ENCODE results near the gene RABGAP1L. TPM values are rescaled to one million over a fixed set of nuclear protein-coding genes. Genes with fewer than 3 reads are reported as not detected.

RABGAP1L gene
- total RNA-seq, 1 donor from 2014 or later, result 48.8 TPM

- intact Hi-C loops (cut with micrococcal nuclease), result no loop called here
These were observed 741.0 kb downstream of the RABGAP1L start for GRCh38 chr1:174900317-174900716.

- intact Hi-C loops (cut with micrococcal nuclease), result no loop called here
These were observed 743.3 kb downstream of the RABGAP1L start for GRCh38 chr1:174902531-174903099.

DNA sequence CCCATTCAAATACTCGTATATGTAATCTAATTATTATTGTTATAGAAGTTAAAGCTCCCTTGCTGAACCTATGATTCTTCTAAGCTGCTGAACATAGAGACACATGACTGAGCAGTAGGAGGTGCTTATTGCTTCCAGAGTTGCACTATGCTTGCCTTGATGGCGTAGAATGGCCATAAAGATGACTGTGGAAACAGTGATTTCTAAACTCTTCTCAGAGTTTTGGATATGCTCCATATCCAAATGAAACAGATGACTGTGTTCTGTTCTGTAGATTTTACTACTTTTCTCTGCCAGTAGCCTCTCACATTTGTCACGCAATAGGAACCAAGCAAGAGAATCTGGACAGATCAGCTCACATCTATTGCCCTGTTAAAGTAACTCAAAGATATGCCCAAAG is 752.3 kb downstream of the RABGAP1L start:
- intact Hi-C loops (cut with micrococcal nuclease), result loop anchor here (2.0 kb wide), 1 partner anchor 53 kb away; no protein-coding TSS in a partner anchor

GRCh38 chr1:174912264-174912663 is 752.9 kb downstream of the RABGAP1L start:
- intact Hi-C loops (cut with micrococcal nuclease), result loop anchor here (2.0 kb wide), 1 partner anchor 53 kb away; no protein-coding TSS in a partner anchor

DNA sequence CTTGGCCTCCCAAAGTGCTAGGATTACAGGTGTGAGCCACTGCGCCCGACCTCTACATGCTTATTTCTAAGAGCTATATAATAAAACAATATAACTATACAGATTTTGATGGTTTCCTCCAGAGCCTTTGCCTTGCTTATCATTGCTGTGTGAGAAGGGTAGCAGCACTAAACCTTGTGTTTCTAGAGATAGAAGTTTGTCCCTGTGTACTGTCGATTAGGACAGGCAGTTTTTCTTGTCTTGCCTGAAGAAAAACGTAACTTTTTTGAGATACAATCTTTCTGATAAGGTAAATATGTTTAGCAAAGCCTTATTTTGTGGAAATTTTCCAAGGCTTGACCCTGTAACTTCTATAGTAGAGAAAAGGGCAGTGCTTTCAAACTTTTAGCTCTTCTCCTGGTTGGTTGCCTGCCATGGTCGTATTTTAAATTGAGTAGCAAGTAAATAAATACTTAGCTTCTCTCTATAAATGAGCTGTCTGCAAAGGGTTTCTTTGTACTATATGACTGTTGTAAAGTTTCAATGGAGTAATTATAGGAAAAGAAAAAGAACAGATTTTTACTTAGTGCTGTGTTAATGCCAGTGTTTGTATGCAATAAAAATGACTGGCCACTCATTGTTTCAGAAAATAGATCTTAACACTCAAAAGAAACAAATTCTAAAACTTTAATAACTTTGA is 754.0 kb downstream of the RABGAP1L start:
- intact Hi-C loops (cut with micrococcal nuclease), result loop anchor here (2.0 kb wide), 1 partner anchor 51 kb away; no protein-coding TSS in a partner anchor

DNA sequence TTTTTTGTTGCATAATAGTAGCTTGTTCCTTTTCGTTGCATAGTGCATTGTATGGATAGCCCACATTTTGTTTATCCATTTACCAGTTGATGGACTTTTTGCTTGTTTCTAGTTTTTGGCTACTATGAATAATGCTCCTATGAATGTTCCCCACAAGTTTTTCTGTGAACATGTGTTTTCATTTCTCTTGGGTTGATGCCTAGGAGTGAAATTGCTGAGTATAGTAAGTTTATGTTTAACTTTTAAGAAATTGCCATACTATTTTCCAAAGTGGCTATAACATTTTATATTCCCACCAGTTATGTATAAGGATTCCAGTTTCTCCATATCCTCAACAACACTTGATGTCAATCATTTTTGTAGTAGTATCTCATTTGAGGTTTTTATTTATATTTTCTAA is 755.7 kb downstream of the RABGAP1L start:
- intact Hi-C loops (cut with micrococcal nuclease), result no loop called here

- intact Hi-C loops (cut with micrococcal nuclease), result no loop called here
These were observed 757.5 kb downstream of the RABGAP1L start for GRCh38 chr1:174916846-174917245.

GRCh38 chr1:174920093-174920492 is 760.8 kb downstream of the RABGAP1L start:
- intact Hi-C loops (cut with micrococcal nuclease), result no loop called here

DNA sequence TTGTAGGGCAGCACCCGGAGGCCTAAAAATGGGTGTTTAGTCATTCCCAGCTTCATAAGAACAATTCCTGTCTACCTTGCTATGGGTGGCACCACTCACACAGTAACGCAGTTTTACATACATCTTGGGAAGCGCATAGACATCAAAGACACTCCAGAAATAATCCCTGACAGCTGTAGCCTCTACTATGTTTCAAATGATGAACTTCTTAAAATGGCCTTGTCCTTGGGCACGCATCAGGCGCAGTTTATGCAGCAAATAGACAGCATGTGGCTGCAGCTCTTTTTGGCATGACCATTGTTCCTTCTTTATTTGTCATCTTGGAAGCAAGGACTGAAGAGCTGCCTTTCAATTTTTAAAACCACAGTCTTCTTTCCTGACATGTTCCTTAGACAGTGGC is 762.8 kb downstream of the RABGAP1L start:
- intact Hi-C loops (cut with micrococcal nuclease), result no loop called here

DNA sequence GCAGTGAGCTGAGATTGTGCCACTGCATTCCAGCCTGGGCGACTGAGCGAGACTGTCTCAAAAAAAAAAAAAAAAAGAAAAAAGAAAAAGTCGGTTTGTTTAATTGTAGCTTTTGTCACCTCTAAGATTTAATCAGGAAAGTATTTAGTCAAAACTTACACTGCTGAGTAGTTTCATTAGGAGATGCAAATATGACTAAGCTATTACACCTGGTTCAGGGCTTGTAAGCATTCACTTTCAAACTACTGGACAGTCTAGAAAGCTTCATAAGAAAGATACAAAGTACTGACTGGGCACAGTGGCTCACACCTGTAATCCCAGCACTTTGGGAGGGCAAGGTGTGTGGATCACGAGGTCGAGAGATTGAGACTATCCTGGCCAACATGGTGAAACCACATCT is 764.5 kb downstream of the RABGAP1L start:
- intact Hi-C loops (cut with micrococcal nuclease), result no loop called here

- intact Hi-C loops (cut with micrococcal nuclease), result no loop called here
These were observed 769.2 kb downstream of the RABGAP1L start for GRCh38 chr1:174928541-174928940.

DNA sequence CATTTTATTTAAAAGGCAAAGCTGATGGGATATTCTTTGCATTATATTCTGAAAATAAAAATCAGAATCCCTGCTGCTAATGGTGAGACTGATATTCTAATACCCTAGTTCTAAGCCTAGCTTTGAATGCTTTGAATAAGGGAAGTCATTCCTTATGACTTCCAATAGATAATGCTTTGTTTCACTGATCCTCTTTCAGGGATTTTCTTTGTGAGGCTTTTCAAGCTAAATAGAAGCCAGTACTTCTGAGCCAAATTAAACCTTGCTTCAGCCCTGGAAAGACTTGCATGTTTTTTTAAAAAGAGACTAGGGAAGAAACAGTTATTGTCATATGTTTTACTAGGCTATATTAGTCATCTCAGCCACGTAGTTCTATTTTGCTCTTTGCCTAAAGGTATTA is 771.9 kb downstream of the RABGAP1L start:
- intact Hi-C loops (cut with micrococcal nuclease), result no loop called here

GRCh38 chr1:174932587-174932986 is 773.3 kb downstream of the RABGAP1L start:
- intact Hi-C loops (cut with micrococcal nuclease), result no loop called here

- intact Hi-C loops (cut with micrococcal nuclease), result no loop called here
These were observed 776.8 kb downstream of the RABGAP1L start for GRCh38 chr1:174935961-174936727.

DNA sequence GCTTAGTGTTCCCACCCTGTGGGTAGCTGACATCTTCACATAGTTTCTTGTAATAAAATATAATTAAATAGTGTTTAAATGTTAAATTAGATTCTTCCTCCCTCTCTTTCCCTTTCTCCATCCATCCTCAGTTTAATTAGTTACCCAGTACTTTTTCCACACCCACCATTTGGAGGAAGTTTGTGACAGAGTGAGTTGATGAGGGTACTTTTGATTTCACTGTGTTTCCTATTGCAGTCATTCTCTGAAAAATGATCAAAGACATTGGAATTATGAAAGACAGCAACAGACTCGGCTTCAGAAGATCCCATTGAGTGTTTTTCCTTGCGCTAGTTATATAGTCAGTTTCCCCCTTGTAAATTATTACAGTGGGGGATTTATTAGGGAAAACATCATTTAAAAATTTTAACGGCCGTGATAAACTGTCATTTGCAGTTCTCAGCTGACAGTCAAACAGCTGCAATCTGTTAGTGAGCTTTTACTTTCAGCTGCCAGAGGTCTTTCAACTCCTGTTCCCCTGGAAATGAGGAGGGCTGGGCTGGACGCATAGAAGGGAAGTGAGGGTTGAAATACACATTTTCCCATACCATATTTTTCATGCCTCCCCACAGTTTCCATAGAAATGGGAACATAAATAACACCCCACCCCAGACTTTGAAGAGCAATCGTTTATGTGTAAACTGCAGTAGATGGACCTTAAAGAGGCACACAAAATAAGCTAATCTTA is 779.1 kb downstream of the RABGAP1L start:
- intact Hi-C loops (cut with micrococcal nuclease), result no loop called here

DNA sequence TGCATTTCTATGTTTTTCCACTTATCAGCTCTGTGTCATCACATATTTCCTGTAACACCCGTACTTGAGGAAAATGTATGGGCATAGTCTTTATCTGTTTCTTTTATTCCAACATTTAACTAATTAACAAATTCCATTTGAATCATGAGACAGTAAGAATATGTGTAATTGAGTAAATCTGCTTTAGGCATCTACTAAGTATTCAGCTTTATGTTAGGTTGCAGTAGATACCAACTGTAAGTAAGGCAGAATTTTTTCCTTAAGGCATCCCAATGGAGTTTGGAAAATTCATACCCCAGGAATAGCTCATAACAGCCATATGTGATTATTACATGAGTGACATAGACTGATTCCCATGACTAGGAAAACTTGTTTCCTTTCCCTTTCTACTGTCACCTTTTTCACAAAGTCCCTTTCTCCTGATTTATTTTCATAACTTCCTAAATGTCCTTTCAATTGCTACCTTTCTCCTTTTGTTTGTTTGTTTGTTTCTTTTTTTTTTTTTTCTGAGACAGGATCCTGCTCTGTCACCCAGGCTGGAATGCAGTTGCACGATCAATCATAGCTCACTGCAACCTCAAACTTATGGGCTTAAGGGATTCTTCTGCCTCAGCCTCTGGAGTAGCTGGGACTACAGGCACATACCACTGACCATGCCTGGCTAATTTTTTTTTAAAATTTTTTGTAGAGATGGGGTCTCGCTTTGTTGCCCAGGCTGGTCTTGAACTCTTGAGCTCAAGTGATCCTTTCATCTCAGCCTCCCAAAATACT is 780.6 kb downstream of the RABGAP1L start:
- intact Hi-C loops (cut with micrococcal nuclease), result no loop called here

DNA sequence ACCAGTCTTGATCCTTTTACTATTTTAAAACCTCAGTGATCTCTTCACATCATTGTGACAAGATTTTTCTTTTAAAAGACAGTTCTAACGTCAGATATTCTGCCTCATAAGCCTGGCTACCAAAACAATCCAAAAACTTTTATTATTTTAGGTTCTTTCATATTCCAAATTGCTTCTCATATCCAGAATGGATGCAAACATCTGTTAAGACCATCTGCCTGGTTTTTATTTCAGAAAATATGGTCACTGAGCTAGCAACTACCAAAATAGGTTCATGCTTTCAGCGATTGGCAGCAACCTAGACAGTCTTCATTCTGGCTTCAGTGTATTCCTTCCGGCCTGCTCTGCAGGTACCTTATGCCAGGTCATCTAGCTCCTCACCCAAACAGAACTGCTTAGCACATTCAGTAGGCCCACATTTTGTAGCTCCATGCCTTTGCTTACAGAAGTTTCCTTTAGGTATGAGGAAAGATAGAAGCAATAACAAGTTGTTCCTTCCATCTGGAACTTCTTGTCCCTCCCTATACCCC is 781.4 kb downstream of the RABGAP1L start:
- intact Hi-C loops (cut with micrococcal nuclease), result no loop called here

DNA sequence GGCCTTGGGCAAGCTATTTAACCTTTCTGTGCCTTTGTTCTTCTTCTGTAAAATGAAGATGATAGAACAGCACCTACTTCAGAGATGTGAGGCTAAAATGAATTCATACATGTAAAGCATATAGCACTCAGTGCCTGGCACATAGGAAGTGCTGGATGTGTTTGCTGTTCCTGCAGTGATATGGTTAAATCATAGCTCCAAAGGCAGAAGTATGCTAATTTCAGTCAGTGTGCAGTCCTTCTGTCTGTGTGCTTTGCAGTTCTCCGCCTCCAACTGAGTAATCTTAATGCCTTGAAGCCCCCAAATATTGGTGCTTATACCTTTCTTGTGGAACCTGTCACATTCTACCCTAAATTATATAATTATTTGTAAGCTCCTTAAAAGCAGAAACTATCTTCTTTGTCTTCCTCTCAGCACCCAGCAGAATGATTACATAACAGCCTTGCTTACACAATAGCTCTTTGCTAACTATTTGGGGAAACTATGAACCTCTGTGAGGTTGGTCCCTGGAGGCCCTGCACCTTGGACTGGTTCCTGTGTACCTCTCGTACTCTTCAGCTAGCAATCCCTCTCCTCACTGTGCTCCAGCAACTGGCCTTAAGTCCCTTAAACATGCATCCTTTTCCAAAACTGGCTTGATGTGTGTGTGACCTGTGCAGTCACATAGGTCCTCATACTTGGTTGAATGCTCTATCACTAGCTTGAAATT is 783.4 kb downstream of the RABGAP1L start:
- intact Hi-C loops (cut with micrococcal nuclease), result no loop called here

DNA sequence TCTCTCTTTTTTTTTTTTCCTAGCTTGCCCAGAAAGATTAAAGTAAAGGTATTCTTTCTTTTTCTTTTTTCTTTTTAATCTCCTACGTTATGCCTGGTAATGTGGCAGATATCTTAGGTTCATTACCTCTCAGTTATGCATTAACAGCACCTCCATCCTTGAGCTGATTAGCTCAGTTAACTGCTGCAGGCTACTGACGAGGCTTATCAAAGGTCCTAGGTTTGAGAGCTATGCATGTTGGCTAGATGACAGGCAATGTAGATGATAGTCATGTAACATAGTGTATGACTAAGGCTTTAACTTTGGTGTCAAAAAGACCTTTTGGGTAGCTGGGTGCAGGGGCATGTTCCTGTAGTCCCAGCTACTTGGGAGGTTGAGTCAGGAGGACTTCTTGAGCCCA is 786.7 kb downstream of the RABGAP1L start:
- intact Hi-C loops (cut with micrococcal nuclease), result no loop called here

GRCh38 chr1:174949061-174949460 is 789.7 kb downstream of the RABGAP1L start:
- intact Hi-C loops (cut with micrococcal nuclease), result no loop called here

Data from T-helper 2 cell treated with Interferon-gamma antibody and Interleukin-4, amounts not matched to agents 100 ng/mL and 5 ng/mL, for 36 hours (primary cell).